ENCODE results near the gene LRP6.
A peak's percentile ranks its signal among the peaks of the same experiment; 100 is the strongest.
"Not testable (repeated sequence)": the region's sequence is repeated elsewhere in the genome, so short reads cannot be mapped to it uniquely, and the experiment has no call there.

LRP6 gene

GRCh38 chr12:12266873-12267741 lies at the start of gene LRP6:
Gene LRP6, minus strand, starts transcription at chr12:12267044. Its CDS starts 309 bp downstream, at chr12:12266735.
- peak; percentile 86 to 96 for DNase-seq

GRCh38 chr12:12315838-12316237 lies 49.0 kb upstream of the LRP6 start:
- no peak for DNase-seq

GRCh38 chr12:12310695-12311094 lies 43.9 kb upstream of the LRP6 start:
- not testable (repeated sequence) for DNase-seq

GRCh38 chr12:12305568-12306300 lies 38.9 kb upstream of the LRP6 start:
- no peak for DNase-seq

GRCh38 chr12:12302976-12303375 lies 36.1 kb upstream of the LRP6 start:
- DNase-seq: no peak

- DNase-seq: no peak
Observed at GRCh38 chr12:12301122-12301521, 34.3 kb upstream of the LRP6 start.

GRCh38 chr12:12297201-12297830 lies 30.5 kb upstream of the LRP6 start:
- no peak for DNase-seq

GRCh38 chr12:12294215-12295005 lies 27.6 kb upstream of the LRP6 start:
- DNase-seq: no peak

GRCh38 chr12:12290206-12290605 lies 23.4 kb upstream of the LRP6 start:
- no peak for DNase-seq

- no peak for DNase-seq
Observed at GRCh38 chr12:12286441-12286840, 19.6 kb upstream of the LRP6 start.

GRCh38 chr12:12282761-12283425 lies 16.0 kb upstream of the LRP6 start:
- DNase-seq: no peak

- no peak for DNase-seq
Observed at GRCh38 chr12:12282202-12282601, 15.4 kb upstream of the LRP6 start.

GRCh38 chr12:12281134-12281533 lies 14.3 kb upstream of the LRP6 start:
- DNase-seq: no peak

GRCh38 chr12:12278899-12279298 lies 12.1 kb upstream of the LRP6 start:
- DNase-seq: no peak

GRCh38 chr12:12275874-12276273 lies 9.0 kb upstream of the LRP6 start:
- DNase-seq: no peak

- DNase-seq: peak in 1 of 2 experiments; percentile 1
Observed at GRCh38 chr12:12273291-12273957, 6.6 kb upstream of the LRP6 start.

GRCh38 chr12:12272869-12273268 lies 6.0 kb upstream of the LRP6 start:
- no peak for DNase-seq

GRCh38 chr12:12270226-12270625 lies 3.4 kb upstream of the LRP6 start:
- no peak for DNase-seq

GRCh38 chr12:12267742-12268200 lies 927 bp upstream of the LRP6 start:
- peak; percentile 39 to 67 for DNase-seq

- DNase-seq: peak; percentile 60 to 74
Observed at GRCh38 chr12:12266389-12266872, 413 bp downstream of the LRP6 start.

All from NCI-H526 (cell line).